ENCODE results near the gene TLCD4. TPM values are rescaled to one million over a fixed set of nuclear protein-coding genes. Genes with fewer than 3 reads are reported as not detected.

TLCD4 gene
- total and polyA plus RNA-seq, 2 of the 13 experiments (the other 11 are each of a cell fraction or from before 2014, with no cell fraction given): 4.7 to 14.5 TPM

DNA sequence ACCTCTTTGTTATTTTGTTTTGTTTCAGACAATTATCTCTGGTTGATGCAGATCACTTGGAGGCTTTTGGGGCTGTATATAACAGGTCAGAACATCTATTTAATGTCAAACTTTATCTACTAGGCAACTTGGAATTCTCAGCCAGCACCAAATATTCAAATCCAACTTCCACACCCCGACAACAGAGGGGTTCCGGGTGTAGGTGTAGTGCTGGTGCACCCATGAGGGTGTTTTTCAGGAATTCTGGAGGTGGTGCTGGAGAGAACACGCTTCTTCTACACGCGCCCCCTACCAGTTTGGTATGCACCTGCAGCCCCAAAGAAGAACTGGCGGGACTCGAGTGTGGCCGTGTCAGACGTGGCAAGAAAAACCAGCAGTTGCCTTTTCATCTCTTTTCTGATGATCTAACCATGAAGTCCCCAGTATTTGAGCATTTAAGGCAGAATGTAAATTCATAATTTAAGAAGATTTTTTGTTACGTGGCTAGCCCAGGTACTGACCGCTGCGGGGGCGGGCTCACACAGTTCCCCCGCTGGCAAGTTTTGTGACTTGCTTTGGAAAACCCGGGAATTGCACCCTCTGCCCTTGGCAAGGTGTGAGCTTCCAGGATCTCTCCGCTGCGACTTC is 462 bp upstream of the TLCD4 start (continued):
- TF ChIP-seq SNAPC2 (CRISPR knock-in tag; IDR thresholded peaks at IDR 0.05) (no peak), SMYD3 (CRISPR knock-in tag; IDR thresholded peaks at IDR 0.05) (no peak), ZNF777 (CRISPR knock-in tag; IDR thresholded peaks at IDR 0.05) (peak; percentile 74; the same call in 1 of the 2 replicates), NAIF1 (CRISPR knock-in tag; IDR thresholded peaks at IDR 0.05; ENCODE audit: borderline replicate concordance) (peak; percentile 57; the same call in 1 of the 2 replicates), MYNN (CRISPR knock-in tag; IDR thresholded peaks at IDR 0.05; ENCODE audit: low read depth) (no peak), PLRG1 (conservative IDR thresholded peaks at IDR 0.05) (no peak), ASH2L (IDR thresholded peaks at IDR 0.05; ENCODE audit: insufficient read length, low read depth, low read length) (peak; percentile 65), ZBTB49 (CRISPR knock-in tag; IDR thresholded peaks at IDR 0.05; ENCODE audit: borderline replicate concordance) (no peak), ZNF446 (CRISPR knock-in tag; IDR thresholded peaks at IDR 0.05) (no peak), HINFP (CRISPR knock-in tag; IDR thresholded peaks at IDR 0.05; ENCODE audit: low read depth) (0 out of 2 replicates have a peak, but pooled peaks have one; percentile 40), CENPT (CRISPR knock-in tag; IDR thresholded peaks at IDR 0.05; ENCODE audit: low read depth) (no peak)
- TF ChIP-seq, protein P1, sequence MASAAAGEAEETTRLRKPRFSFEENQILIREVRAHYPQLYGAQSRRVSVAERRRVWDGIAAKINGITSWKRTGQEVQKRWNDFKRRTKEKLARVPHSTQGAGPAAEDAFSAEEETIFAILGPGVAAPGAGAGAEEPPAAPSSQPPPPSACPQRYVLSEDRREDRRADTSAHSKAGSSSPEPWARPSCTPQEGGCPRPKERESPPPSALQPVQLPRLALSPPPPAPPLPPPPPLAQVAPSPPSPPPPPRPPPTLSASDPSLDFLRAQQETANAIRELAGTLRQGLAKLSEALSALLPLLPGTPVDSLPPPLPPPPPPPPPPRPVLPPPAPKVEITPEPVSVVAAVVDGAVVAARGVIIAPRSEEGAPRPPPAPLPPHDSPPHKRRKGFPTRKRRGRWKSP (CRISPR knock-in tag; IDR thresholded peaks at IDR 0.05): no peak
- TF ChIP-seq, protein P2, sequence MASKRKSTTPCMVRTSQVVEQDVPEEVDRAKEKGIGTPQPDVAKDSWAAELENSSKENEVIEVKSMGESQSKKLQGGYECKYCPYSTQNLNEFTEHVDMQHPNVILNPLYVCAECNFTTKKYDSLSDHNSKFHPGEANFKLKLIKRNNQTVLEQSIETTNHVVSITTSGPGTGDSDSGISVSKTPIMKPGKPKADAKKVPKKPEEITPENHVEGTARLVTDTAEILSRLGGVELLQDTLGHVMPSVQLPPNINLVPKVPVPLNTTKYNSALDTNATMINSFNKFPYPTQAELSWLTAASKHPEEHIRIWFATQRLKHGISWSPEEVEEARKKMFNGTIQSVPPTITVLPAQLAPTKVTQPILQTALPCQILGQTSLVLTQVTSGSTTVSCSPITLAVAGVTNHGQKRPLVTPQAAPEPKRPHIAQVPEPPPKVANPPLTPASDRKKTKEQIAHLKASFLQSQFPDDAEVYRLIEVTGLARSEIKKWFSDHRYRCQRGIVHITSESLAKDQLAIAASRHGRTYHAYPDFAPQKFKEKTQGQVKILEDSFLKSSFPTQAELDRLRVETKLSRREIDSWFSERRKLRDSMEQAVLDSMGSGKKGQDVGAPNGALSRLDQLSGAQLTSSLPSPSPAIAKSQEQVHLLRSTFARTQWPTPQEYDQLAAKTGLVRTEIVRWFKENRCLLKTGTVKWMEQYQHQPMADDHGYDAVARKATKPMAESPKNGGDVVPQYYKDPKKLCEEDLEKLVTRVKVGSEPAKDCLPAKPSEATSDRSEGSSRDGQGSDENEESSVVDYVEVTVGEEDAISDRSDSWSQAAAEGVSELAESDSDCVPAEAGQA (IDR thresholded peaks at IDR 0.05; ENCODE audit: low read depth): no peak
- TF ChIP-seq, protein P2 (CRISPR knock-in tag; IDR thresholded peaks at IDR 0.05; ENCODE audit: borderline replicate concordance): no peak
- TF ChIP-seq, protein P3, sequence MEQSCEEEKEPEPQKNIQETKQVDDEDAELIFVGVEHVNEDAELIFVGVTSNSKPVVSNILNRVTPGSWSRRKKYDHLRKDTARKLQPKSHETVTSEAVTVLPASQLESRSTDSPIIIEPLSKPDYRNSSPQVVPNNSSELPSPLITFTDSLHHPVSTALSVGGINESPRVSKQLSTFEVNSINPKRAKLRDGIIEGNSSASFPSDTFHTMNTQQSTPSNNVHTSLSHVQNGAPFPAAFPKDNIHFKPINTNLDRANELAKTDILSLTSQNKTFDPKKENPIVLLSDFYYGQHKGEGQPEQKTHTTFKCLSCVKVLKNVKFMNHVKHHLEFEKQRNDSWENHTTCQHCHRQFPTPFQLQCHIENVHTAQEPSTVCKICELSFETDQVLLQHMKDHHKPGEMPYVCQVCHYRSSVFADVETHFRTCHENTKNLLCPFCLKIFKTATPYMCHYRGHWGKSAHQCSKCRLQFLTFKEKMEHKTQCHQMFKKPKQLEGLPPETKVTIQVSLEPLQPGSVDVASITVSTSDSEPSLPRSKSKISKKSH (CRISPR knock-in tag; IDR thresholded peaks at IDR 0.05; ENCODE audit: borderline replicate concordance): no peak
